ENCODE results near the gene COL4A1.
A peak's percentile ranks its signal among the peaks of the same experiment; 100 is the strongest.

The COL4A1 gene

GRCh38 chr13:110341445-110342244 is 34.7 kb upstream of the COL4A1 start:
- no peak for DNase-seq

DNA sequence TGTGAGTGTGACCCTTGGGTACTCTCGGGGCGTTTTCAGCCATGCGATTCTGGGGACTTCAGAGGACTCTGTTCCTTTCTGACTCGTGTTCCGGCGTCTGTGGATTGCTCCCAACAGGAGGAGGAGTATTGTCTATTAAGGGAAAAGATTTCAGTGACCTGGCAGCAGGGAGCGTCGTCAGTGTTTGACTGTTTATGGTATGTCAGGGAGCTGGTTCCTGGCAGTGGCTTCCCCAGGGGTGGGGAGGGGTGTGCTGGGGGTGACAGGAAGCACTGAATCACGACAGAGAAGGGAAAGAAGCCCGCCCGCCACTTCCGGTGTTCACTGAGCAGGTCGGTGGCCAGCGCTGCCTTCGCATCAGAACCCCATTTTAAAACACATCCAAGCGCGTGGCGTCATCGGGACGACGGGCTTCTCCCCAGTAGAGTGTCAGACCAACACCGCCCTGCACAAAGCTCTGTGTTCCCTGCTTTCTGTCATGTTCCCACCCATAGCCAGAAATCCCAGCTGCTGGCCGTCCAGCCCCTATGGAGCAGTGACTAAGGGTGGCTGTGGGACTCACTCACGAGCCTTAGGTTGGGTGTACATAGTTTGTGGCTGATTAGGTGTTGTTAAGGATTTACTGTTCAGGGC is 34.0 kb upstream of the COL4A1 start:
- DNase-seq = no peak

- DNase-seq = no peak
Measured at GRCh38 chr13:110339975-110340550, 33.1 kb upstream of the COL4A1 start.

DNA sequence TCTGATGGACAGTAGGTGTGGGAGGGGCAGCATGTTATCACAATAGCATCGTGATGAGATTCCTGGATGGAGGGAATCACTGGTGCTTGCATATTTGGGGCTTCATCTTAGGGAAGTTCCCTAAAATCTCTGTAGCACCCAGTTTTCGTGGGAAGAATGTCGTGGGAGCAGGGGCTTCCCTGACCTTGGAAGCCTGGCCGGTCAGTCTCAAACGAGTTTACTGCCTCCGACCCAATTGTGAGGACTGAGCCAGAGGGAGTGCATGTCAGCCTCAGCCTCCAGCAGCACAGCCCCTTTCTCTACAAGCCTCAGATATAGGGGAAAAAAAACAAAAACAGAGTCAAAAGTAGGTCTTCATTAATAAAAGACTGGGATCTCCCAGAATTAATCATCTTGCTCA is 32.3 kb upstream of the COL4A1 start:
- DNase-seq = no peak

GRCh38 chr13:110338441-110339101 is 31.6 kb upstream of the COL4A1 start:
- no peak for DNase-seq

DNA sequence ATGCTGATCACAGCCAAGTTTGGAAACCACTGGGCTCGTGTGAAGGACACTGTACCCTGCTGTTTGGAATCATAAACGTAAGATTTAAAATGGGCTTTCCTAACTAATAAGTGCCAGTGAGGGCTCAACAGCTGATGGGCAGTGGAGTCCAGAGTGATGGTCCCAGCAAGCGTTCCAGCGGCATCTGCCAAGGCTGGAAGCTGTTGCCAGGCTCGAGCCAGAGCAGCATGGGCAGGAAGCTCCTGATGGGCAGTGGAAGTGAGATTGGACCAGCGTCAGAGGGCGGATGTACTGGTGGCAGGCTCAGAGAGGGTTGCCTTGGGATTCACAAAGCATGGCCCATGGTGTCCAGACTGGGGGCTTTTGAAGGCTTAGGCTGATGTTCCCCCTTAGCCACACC is 30.3 kb upstream of the COL4A1 start:
- no peak for DNase-seq

DNA sequence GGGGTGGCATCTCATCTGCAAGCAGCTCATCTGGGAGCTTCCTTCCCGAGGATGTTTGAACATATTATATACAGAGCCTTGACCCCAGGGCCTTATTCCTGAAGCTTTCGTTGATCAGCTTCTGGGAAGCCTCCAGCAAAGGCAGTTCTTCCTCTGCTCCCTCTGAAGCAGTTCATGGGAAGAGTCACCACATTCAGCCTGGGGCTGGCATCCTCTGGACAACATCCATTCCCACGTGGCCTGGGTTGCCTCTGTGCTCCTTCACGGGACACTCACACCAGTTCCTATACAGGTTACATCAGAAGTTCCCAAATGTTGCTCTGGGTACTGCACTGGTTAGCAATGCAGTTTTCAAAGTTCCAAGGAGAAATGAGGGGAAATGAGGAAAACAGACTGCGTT is 29.7 kb upstream of the COL4A1 start:
- DNase-seq = no peak

GRCh38 chr13:110336108-110336507 is 29.2 kb upstream of the COL4A1 start:
- no peak for DNase-seq

DNA sequence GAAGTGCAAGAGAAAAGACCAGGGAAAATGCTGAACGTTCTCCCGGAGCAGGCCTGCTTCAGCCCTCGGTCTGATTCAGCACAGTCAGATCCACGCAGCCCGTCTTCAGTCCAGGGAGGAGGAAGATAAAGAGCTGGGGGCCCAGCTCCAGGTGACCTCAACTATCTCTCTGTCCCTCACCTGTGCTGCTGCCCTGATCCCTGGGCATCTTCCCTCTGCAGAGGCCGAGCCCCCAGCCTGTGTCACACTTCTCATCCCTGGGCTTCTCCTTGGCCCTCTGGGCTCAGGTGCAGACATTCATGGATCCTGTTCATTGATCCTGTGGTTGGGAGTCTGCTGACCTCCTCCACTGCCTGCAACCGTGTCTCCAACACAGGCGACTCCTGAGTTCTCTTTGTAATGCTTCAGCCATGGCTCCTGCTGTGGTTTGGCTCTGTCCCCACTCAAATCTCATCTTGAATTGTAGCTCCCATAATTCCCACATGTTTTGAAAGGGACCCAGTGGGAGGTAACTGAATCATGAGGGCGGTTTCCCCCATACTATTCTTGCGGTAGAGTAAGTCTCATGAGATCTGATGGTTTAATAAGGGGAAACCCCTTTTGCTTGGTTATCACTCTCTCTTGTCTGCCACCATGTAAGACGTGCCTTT is 28.0 kb upstream of the COL4A1 start:
- no peak for DNase-seq

DNA sequence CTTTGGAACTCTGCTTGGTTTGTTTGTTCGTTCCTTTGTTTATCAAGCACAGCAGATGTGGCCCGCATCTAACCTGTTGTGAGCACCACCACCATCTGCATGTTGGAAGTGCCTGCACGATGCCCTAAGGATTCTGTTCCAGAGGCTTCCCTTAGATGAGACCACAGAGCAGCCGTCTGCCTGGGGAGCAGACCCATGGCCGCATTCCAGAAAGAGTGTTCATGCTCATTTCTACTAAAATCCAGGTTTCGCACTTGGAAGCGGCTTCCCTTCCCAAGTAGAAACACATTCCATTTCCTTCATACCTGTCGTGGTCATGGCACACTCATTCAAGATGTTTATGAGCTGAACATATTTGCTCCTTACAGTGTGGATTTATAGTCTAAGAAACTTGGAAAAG is 27.3 kb upstream of the COL4A1 start:
- no peak for DNase-seq

- DNase-seq = no peak
Measured at GRCh38 chr13:110333837-110334236, 26.9 kb upstream of the COL4A1 start.

DNA sequence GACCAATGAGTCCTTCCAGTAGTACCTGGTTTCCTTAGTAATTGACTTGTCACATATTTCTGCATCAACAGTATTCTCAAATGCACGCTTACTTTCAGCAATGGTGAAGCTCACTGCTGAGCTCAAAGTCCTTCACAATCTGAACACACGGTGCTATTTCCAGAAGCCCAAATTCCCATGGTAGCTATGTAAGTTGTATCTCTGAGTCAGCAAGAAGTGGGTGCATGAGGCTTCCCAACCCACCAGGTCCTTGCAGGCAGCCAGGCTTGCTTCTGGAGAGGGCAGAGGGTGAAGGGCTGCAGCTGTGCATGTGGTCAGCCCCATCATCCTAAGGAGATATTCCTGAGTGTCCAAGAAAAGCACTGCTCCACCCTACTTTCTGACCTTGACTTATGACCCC is 25.8 kb upstream of the COL4A1 start:
- no peak for DNase-seq

GRCh38 chr13:110331362-110331761 is 24.4 kb upstream of the COL4A1 start:
- no peak for DNase-seq

GRCh38 chr13:110330491-110331011 is 23.6 kb upstream of the COL4A1 start:
- no peak for DNase-seq

DNA sequence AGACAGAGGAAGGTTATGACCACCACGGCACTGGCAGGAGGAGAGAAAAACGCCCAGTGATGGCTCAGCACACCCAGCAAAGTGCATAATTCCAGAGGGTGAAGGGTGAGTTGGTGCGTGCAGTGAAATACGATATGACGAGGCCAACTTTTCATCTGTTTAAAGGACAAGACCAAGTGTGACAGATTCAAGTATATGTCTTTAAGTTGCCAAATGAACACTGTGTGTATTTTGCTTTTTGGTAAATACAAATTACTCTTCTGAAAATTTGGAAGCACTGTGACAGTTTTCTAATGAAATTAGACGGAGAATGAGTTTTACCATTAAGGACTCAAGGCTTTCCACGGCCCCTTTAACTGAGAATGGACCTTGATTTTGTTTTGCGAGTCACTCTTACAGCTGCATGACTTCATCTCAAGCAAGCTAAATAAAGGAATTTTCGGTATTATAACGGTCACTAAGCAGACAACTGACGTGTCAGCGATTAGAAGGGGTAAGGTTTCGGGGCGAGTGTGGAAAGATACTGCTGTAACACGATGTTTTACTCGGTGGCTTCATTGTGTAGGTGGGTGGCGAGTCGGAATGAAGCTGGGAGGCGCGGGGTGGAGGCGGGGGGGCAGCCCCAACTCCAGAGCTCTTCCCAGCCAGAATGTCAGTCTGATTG is 23.0 kb upstream of the COL4A1 start:
- DNase-seq = no peak

DNA sequence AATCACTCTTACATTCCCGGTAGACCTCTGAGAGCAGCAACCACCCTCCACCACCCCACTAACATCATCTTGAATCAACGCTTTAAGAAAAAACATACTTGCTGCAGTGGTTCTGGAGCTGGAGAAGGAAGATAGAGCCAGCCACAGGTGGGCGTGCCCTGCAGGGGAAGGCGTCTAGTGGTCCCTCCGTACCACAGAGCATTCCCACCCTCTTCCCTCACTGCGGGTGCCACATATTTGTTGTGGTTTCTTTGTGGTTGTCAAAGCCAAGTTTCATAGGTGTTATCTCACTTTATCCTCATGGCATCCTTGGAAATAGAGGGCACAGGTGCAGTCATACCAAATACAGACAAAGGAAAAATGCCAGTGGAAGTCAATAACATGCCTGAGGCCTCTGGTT is 22.3 kb upstream of the COL4A1 start:
- DNase-seq = no peak

DNA sequence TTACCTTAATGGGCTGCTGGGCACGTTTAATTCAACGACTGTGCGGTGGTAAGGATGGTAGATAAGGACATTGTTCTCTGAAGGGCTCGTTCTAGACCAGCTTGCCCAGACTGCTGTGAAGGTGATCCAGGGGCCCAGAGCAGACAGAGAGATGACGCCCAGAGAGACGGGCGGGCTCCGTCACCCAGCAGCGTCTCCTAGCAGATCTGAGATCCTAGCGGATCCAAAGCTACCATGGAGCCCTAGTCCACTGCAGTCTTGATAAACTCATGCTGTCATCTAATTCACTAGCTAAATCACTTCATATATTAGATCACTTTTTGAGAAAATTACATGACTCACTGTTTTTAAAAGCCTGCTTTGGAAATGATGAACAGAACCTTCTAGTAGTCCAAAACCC is 21.6 kb upstream of the COL4A1 start:
- DNase-seq = no peak

DNA sequence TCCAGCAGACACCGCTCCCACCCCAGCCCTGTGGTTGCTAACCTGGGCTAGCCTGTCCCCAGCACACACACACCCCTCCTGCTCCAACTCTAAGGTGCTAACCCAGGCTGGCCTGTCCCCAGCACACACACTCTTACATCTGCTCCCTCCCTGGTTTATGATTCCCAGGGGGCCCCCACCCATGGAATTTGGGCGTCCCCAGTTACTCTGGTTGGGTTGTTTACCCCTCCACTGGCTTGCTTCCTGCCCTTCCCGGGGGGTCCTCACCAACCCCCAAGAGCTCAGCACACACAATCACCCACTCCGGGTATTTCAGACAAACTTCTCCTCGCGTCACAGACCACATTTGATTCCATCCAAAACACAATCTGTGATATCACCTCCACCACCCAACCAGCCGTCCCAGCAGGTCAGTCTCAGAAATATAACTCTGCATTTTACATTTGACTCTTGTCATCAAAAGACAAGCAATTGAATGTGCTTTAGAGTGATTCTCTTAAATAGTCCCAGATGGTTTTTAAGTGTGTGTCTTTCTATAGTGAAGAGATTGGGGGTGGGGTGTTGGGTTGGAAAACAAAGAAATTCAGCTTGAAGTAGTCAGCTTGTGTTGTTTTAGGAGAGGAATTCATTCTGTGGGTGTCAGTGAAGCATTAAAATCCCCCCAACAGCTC is 20.2 kb upstream of the COL4A1 start:
- DNase-seq = peak; percentile 74

DNA sequence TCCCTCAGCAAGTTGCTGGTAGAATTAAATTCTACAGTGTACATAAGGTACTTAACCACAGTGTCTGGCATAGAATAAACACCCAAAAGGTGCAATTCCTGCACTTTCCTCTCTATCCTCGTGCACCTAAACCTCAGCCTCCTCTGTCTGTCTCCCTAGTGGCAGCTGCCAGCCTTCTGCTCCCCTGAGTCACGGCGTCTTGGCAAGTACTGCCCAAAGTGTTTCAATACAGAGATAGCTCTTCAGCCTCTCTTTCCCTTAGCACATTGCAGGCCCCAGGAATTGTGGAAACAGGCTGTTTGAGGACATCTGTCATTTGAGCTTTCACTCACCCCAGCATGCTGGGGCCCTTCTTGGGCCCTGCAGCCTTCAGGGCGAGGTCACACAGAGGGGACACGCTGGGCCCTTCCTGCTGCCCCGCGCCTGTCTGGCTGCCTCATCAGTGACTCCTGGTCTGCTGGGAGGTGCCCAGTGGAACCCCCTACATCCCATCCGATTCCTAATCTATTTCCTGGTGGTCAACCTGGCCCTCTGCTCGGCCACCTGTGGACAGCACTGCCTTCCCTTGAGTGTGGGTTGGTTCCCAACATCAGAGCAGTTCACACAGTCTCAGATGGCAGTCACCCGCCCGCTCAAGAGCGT is 19.4 kb upstream of the COL4A1 start:
- no peak for DNase-seq

- no peak for DNase-seq
Measured at GRCh38 chr13:110324026-110324749, 17.2 kb upstream of the COL4A1 start.

All from NCI-H187 treated with DMSO at 0.1 percent for 48 hours (cell line).